Measurements from ENCODE around the gene SUSD2.
"Not testable (repeated sequence)": the region's sequence is repeated elsewhere in the genome, so short reads cannot be mapped to it uniquely, and the experiment has no call there.

DNA sequence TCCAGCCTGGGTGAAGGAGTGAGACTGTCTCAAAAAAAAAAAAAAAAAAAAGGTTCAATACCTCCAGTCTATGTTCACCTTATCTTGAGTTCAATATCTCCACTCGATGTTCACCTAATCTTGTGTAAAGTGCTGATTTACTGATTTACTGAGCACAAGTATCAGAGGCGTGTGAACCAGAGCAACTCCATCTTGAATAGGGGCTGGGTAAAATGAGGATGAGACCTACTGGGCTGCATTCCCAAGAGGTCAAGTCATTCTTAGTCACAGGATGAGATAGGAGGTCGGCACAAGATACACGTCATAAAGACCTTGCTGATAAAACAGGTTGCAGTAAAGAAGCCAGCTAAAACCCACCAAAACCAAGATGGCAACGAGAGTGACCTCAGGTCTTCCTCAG, 22.6 kb downstream of the SUSD2 start:
- TF ChIP-seq, protein P1, sequence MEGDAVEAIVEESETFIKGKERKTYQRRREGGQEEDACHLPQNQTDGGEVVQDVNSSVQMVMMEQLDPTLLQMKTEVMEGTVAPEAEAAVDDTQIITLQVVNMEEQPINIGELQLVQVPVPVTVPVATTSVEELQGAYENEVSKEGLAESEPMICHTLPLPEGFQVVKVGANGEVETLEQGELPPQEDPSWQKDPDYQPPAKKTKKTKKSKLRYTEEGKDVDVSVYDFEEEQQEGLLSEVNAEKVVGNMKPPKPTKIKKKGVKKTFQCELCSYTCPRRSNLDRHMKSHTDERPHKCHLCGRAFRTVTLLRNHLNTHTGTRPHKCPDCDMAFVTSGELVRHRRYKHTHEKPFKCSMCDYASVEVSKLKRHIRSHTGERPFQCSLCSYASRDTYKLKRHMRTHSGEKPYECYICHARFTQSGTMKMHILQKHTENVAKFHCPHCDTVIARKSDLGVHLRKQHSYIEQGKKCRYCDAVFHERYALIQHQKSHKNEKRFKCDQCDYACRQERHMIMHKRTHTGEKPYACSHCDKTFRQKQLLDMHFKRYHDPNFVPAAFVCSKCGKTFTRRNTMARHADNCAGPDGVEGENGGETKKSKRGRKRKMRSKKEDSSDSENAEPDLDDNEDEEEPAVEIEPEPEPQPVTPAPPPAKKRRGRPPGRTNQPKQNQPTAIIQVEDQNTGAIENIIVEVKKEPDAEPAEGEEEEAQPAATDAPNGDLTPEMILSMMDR (IDR thresholded peaks at IDR 0.05): not testable (repeated sequence)
- TF ChIP-seq, protein P2, sequence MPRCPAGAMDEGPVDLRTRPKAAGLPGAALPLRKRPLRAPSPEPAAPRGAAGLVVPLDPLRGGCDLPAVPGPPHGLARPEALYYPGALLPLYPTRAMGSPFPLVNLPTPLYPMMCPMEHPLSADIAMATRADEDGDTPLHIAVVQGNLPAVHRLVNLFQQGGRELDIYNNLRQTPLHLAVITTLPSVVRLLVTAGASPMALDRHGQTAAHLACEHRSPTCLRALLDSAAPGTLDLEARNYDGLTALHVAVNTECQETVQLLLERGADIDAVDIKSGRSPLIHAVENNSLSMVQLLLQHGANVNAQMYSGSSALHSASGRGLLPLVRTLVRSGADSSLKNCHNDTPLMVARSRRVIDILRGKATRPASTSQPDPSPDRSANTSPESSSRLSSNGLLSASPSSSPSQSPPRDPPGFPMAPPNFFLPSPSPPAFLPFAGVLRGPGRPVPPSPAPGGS (IDR thresholded peaks at IDR 0.05): not testable (repeated sequence)

All from A549 (cell line).